Measurements from ENCODE around the gene IRX4.

Gene IRX4

DNA sequence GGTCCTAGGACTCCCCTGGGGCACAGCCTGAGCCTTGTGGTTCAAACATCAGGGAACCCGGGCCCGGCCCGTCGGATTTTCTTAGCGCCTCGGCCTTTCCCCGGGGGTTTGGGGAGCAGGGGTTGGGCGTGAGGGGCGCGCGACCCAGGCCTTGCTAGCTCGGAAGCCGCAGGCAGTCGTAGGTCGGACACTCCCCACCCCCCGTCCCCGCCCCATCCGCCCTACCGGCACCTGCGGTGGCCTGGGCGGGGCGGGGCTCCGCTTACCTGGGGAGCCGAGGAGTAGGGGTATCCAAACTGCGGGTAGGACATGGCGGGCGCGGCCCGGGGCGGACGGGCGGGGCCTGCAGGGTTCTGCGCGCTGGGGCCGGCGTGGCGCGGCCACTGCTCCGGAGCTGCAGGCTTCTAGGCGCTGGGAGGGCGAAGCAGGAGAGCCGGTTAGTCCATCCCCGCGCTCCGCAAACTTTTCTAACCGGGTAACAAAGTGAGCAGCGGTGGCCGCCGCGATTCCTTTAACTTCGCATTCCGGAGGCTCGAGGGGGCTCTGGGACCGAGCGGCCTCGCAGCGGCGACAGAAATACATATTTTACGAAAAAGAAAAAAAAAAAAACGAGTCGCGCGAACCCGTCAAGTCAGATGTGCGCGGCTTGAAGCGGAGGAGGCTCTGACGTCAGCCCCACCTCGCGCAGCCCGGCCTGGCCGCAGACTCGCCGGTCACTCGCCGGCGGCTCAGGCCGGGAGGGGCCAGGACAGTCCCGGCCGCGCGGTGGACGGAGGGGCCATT lies at the start of gene IRX4:
Gene IRX4 (minus strand): TSS at position 589 of the 783 bp plus-strand sequence. CDS start 278 bp downstream, at position 311.
- no peak for ATAC-seq
- TF ChIP-seq SNAI2 (CRISPR knock-in tag; IDR thresholded peaks at IDR 0.05) (no peak), BACH2 (CRISPR knock-in tag; IDR thresholded peaks at IDR 0.05; ENCODE audit: borderline replicate concordance) (no peak), ESRRG (CRISPR knock-in tag; IDR thresholded peaks at IDR 0.05) (no peak), OSR1 (CRISPR knock-in tag; IDR thresholded peaks at IDR 0.05) (no peak), ISL1 (CRISPR knock-in tag; IDR thresholded peaks at IDR 0.05) (no peak), ZC3H10 (CRISPR knock-in tag; IDR thresholded peaks at IDR 0.05) (no peak), ZNF8 (CRISPR knock-in tag; IDR thresholded peaks at IDR 0.05) (no peak), ZFP3 (CRISPR knock-in tag; IDR thresholded peaks at IDR 0.05) (no peak), PPARA (CRISPR knock-in tag; IDR thresholded peaks at IDR 0.05; ENCODE audit: borderline replicate concordance) (no peak), CSDC2 (CRISPR knock-in tag; IDR thresholded peaks at IDR 0.05) (no peak), GLIS3 (CRISPR knock-in tag; IDR thresholded peaks at IDR 0.05) (no peak), PATZ1 (CRISPR knock-in tag; IDR thresholded peaks at IDR 0.05; ENCODE audit: borderline replicate concordance) (no peak), ARNTL (CRISPR knock-in tag; IDR thresholded peaks at IDR 0.05; ENCODE audit: borderline replicate concordance, low read depth) (no peak), RARB (CRISPR knock-in tag; IDR thresholded peaks at IDR 0.05) (no peak), ZFP30 (CRISPR knock-in tag; IDR thresholded peaks at IDR 0.05) (no peak), TSHZ2 (CRISPR knock-in tag; IDR thresholded peaks at IDR 0.05) (no peak), TCF4 (CRISPR knock-in tag; IDR thresholded peaks at IDR 0.05; ENCODE audit: borderline replicate concordance) (no peak)
- TF ChIP-seq, protein P1, sequence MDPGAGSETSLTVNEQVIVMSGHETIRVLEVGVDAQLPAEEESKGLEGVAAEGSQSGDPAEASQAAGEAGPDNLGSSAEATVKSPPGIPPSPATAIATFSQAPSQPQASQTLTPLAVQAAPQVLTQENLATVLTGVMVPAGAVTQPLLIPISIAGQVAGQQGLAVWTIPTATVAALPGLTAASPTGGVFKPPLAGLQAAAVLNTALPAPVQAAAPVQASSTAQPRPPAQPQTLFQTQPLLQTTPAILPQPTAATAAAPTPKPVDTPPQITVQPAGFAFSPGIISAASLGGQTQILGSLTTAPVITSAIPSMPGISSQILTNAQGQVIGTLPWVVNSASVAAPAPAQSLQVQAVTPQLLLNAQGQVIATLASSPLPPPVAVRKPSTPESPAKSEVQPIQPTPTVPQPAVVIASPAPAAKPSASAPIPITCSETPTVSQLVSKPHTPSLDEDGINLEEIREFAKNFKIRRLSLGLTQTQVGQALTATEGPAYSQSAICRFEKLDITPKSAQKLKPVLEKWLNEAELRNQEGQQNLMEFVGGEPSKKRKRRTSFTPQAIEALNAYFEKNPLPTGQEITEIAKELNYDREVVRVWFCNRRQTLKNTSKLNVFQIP (CRISPR knock-in tag; IDR thresholded peaks at IDR 0.05; ENCODE audit: borderline replicate concordance, low read depth): no peak

GRCh38 chr5:1931604-1932231 lies 49.0 kb upstream of the IRX4 start:
- no peak for ATAC-seq
- TF ChIP-seq TCF4 (CRISPR knock-in tag; IDR thresholded peaks at IDR 0.05; ENCODE audit: borderline replicate concordance) (no peak), ESRRG (CRISPR knock-in tag; IDR thresholded peaks at IDR 0.05) (no peak), TSHZ2 (CRISPR knock-in tag; IDR thresholded peaks at IDR 0.05) (no peak), SNAI2 (CRISPR knock-in tag; IDR thresholded peaks at IDR 0.05) (no peak), PATZ1 (CRISPR knock-in tag; IDR thresholded peaks at IDR 0.05; ENCODE audit: borderline replicate concordance) (no peak), RARB (CRISPR knock-in tag; IDR thresholded peaks at IDR 0.05) (no peak), ARNTL (CRISPR knock-in tag; IDR thresholded peaks at IDR 0.05; ENCODE audit: borderline replicate concordance, low read depth) (no peak), ZC3H10 (CRISPR knock-in tag; IDR thresholded peaks at IDR 0.05) (no peak), GLIS3 (CRISPR knock-in tag; IDR thresholded peaks at IDR 0.05) (no peak), ISL1 (CRISPR knock-in tag; IDR thresholded peaks at IDR 0.05) (no peak), PPARA (CRISPR knock-in tag; IDR thresholded peaks at IDR 0.05; ENCODE audit: borderline replicate concordance) (no peak), ZNF8 (CRISPR knock-in tag; IDR thresholded peaks at IDR 0.05) (no peak), ZNF70 (CRISPR knock-in tag; IDR thresholded peaks at IDR 0.05) (no peak), ZNF565 (CRISPR knock-in tag; conservative IDR thresholded peaks at IDR 0.05; ENCODE audit: low read depth) (no peak), ZFP3 (CRISPR knock-in tag; IDR thresholded peaks at IDR 0.05) (no peak), BACH2 (CRISPR knock-in tag; IDR thresholded peaks at IDR 0.05; ENCODE audit: borderline replicate concordance) (no peak), OSR1 (CRISPR knock-in tag; IDR thresholded peaks at IDR 0.05) (no peak)
- TF ChIP-seq, protein P1 (CRISPR knock-in tag; IDR thresholded peaks at IDR 0.05; ENCODE audit: borderline replicate concordance, low read depth): no peak
- TF ChIP-seq, protein P2, sequence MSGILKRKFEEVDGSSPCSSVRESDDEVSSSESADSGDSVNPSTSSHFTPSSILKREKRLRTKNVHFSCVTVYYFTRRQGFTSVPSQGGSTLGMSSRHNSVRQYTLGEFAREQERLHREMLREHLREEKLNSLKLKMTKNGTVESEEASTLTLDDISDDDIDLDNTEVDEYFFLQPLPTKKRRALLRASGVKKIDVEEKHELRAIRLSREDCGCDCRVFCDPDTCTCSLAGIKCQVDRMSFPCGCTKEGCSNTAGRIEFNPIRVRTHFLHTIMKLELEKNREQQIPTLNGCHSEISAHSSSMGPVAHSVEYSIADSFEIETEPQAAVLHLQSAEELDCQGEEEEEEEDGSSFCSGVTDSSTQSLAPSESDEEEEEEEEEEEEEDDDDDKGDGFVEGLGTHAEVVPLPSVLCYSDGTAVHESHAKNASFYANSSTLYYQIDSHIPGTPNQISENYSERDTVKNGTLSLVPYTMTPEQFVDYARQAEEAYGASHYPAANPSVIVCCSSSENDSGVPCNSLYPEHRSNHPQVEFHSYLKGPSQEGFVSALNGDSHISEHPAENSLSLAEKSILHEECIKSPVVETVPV (CRISPR knock-in tag; IDR thresholded peaks at IDR 0.05): no peak
